B cell (primary cell): ENCODE measurements around the gene MTHFD2L. TPM values are rescaled to one million over a fixed set of nuclear protein-coding genes. Genes with fewer than 3 reads are reported as not detected.

ENCODE experiments used
- ATAC-seq: fragments of 200-7000 bp; cut with Tn5 transposase; one replicate; pipeline ENCODE4 v1.10.0; 2021; ENCODE audit warnings: low read depth, mild to moderate bottlenecking, moderate number of reproducible peaks, moderate library complexity
- CTCF ChIA-PET: fragments of 350-600 bp; sonication (Branson Sonifier 250); formaldehyde crosslinking; loops from one replicate; lab custom pipeline; 2021; ENCODE audit warnings: antibody characterized with exemption, inconsistent platforms; lab: Charles Lee
- POLR2A ChIA-PET: fragments of 350-600 bp; sonication (Branson Sonifier 250); formaldehyde crosslinking; loops from one replicate; lab custom pipeline; 2021; ENCODE audit warnings: antibody characterized with exemption; lab: Charles Lee
- DNase-seq: peaks from one replicate; pipeline ENCODE4 v3.0.0; 2013
- H2AFZ ChIP-seq: 2 replicates; pipeline ENCODE4 v1.6.1; 2012; ENCODE audit warnings: mild to moderate bottlenecking, low read depth, low read length; ENCODE audit not compliant: insufficient read depth, poor library complexity, severe bottlenecking
- H3K27ac ChIP-seq, 2 donors: 1 replicate in 1 of 2; 2 replicates in 1 of 2; pipeline ENCODE4 v1.5.1; 2012 to 2013; ENCODE audit warnings: low read length in 2 of 2, mild to moderate bottlenecking in 2 of 2, moderate library complexity in 1 of 2
- H3K27me3 ChIP-seq, 4 experiments: fragments of 200-600 bp in 1 of 4; sonication (generic) in 1 of 4; replicated peaks in 1 of 4; 1 replicate in 2 of 4; 2 replicates in 2 of 4; pipeline versions ENCODE4 v1.6.1 to v1.7.0; 2013 to 2016; ENCODE audit warnings: low read length in 3 of 4, mild to moderate bottlenecking in 2 of 4, mixed read lengths in 1 of 4, moderate library complexity in 1 of 4; ENCODE audit not compliant: insufficient read depth in 4 of 4, control insufficient read depth in 3 of 4; ENCODE audit errors: control extremely low read depth in 1 of 4
- H3K36me3 ChIP-seq, 2 experiments: replicated peaks in 1 of 2; 1 replicate in 1 of 2; 2 replicates in 1 of 2; pipeline versions ENCODE4 v1.6.1 to v1.7.1; 2013; ENCODE audit warnings: low read length in 1 of 2; ENCODE audit not compliant: insufficient read depth in 2 of 2, control insufficient read depth in 1 of 2; ENCODE audit errors: control extremely low read depth in 1 of 2, extremely low read depth in 1 of 2
- H3K4me1 ChIP-seq, 2 donors: fragments of 200-600 bp in 1 of 2; sonication (generic) in 1 of 2; 1 replicate in 1 of 2; 2 replicates in 1 of 2; pipeline versions ENCODE4 v1.5.1 to v1.6.1; 2013 to 2017; ENCODE audit warnings: low read length in 2 of 2; ENCODE audit not compliant: control insufficient read depth in 2 of 2, insufficient read depth in 2 of 2
- H3K4me2 ChIP-seq: replicated peaks from 2 replicates; pipeline ENCODE3; 2012; ENCODE audit warnings: mild to moderate bottlenecking, low read depth, low read length; ENCODE audit not compliant: poor library complexity, severe bottlenecking
- H3K4me3 ChIP-seq, 5 experiments: fragments of 200-600 bp in 1 of 5; sonication (generic) in 1 of 5; 1 replicate in 3 of 5; 2 replicates in 2 of 5; pipeline versions ENCODE4 v1.5.1 to v1.7.0; 2011 to 2016; ENCODE audit warnings: low read length in 4 of 5, mild to moderate bottlenecking in 4 of 5, low read depth in 2 of 5, control low read depth in 1 of 5, moderate library complexity in 1 of 5; ENCODE audit not compliant: insufficient read depth in 1 of 5; ENCODE audit errors: control extremely low read depth in 1 of 5, extremely low read depth in 1 of 5
- H3K79me2 ChIP-seq: fragments of 200-600 bp; sonication (generic); one replicate; pipeline ENCODE4 v1.6.0; 2016; ENCODE audit warnings: low read length; ENCODE audit not compliant: control insufficient read depth, insufficient read depth
- H3K9ac ChIP-seq: fragments of 200-600 bp; sonication (generic); 2 replicates; pipeline ENCODE4 v1.6.1; 2017; ENCODE audit warnings: mild to moderate bottlenecking, low read length, moderate library complexity
- H3K9me3 ChIP-seq, 3 donors: one replicate each; pipeline versions ENCODE4 v1.6.1 to v1.7.1; 2013; ENCODE audit warnings: low read length in 2 of 3; ENCODE audit not compliant: control insufficient read depth in 2 of 3, insufficient read depth in 1 of 3; ENCODE audit errors: control extremely low read depth in 1 of 3
- H4K20me1 ChIP-seq: 2 replicates; pipeline ENCODE4 v1.6.0; 2012; ENCODE audit warnings: mild to moderate bottlenecking, low read length; ENCODE audit not compliant: insufficient read depth, control insufficient read depth, poor library complexity, severe bottlenecking
- H3K27ac Mint-ChIP-seq: one replicate; pipeline ENCODE4 v1.8.0; 2021; ENCODE audit warnings: mixed read lengths
- H3K27me3 Mint-ChIP-seq: one replicate; pipeline ENCODE4 v1.8.0; 2021; ENCODE audit warnings: mixed read lengths
- H3K4me1 Mint-ChIP-seq: one replicate; pipeline ENCODE4 v1.8.0; 2021; ENCODE audit warnings: mixed read lengths
- H3K4me3 Mint-ChIP-seq: one replicate; pipeline ENCODE4 v1.8.0; 2021; ENCODE audit warnings: mixed read lengths
- H3K9me3 Mint-ChIP-seq: one replicate; pipeline ENCODE4 v1.8.0; 2022; ENCODE audit warnings: mixed read lengths; ENCODE audit not compliant: insufficient read depth
- EZH2 ChIP-seq: IDR thresholded peaks from 2 replicates; pipeline ENCODE4 v1.6.1; 2012; ENCODE audit warnings: borderline replicate concordance, low read depth, mild to moderate bottlenecking, moderate library complexity, low read length; ENCODE audit not compliant: insufficient read depth, poor library complexity, severe bottlenecking
- WGBS: methylation state at CpG from one replicate; pipeline ENCODE4 v1.1.5; 2013; ENCODE audit warnings: missing lambda C conversion rate; ENCODE audit not compliant: insufficient coverage; 5-methylcytosine and 5-hydroxymethylcytosine counted together
- intact Hi-C: fragments of 100-400 bp; cut with micrococcal nuclease; formaldehyde crosslinking; loops from one replicate; pipeline ENCODE4 v1.10.0; 2022
- polyA plus RNA-seq: library from polyadenylated mRNA; depleted of rRNA; stranded (reverse); fragments of >200 nt; gene quantifications from 2 replicates; pipeline ENCODE4 v1.2.3, GENCODE V29; 2012
- total RNA-seq, 2 donors: library from RNA; stranded (reverse); fragments of 120-200 nt in 1 of 2; gene quantifications; 1 replicate in 1 of 2; 2 replicates in 1 of 2; pipeline versions ENCODE4 v1.2.3 to v1.2.4, GENCODE V29; 2013 to 2022
- TF ChIP-seq, protein P1 (sequence below): fragments of 200-600 bp; IDR thresholded peaks from one replicate; pipeline ENCODE4 v1.8.0; 2022; ENCODE audit warnings: antibody characterized with exemption, mild to moderate bottlenecking

The MTHFD2L gene
- total and polyA plus RNA-seq, 2 donors (not counting 1 experiment from before 2014, with no cell fraction given) = 5.5 to 12.6 TPM

- peaks cover 26% of the 10 kb centered on the region for H3K27me3 Mint-ChIP-seq
- no peak overlapping the region for H3K27ac ChIP-seq
- no peak for ATAC-seq
- H3K4me1 Mint-ChIP-seq = no peaks in the 10 kb centered on the region
- H2AFZ ChIP-seq = no peak overlapping the region
- no peaks in the 10 kb centered on the region for H3K79me2 ChIP-seq
- ChIA-PET POLR2A (no interaction called here), CTCF (interaction anchor here (1.2 to 1.8 kb wide), 2 partner anchors 209 to 354 kb away, joined by 3 to 5 read pairs; no protein-coding TSS in a partner anchor)
- no peaks in the 10 kb centered on the region for H3K36me3 ChIP-seq
- TF ChIP-seq, protein P1, sequence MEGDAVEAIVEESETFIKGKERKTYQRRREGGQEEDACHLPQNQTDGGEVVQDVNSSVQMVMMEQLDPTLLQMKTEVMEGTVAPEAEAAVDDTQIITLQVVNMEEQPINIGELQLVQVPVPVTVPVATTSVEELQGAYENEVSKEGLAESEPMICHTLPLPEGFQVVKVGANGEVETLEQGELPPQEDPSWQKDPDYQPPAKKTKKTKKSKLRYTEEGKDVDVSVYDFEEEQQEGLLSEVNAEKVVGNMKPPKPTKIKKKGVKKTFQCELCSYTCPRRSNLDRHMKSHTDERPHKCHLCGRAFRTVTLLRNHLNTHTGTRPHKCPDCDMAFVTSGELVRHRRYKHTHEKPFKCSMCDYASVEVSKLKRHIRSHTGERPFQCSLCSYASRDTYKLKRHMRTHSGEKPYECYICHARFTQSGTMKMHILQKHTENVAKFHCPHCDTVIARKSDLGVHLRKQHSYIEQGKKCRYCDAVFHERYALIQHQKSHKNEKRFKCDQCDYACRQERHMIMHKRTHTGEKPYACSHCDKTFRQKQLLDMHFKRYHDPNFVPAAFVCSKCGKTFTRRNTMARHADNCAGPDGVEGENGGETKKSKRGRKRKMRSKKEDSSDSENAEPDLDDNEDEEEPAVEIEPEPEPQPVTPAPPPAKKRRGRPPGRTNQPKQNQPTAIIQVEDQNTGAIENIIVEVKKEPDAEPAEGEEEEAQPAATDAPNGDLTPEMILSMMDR = no peak
- TF ChIP-seq EZH2 = no peak
- no peaks in the 10 kb centered on the region for H3K9me3 ChIP-seq
- H4K20me1 ChIP-seq = no peaks in the 10 kb centered on the region
- H3K4me3 ChIP-seq = no peak overlapping the region
- no CpG with 5 or more reads among the region's 3 CpGs for WGBS
- H3K4me2 ChIP-seq = no peak overlapping the region
- H3K9me3 Mint-ChIP-seq = no peaks in the 10 kb centered on the region
- H3K4me1 ChIP-seq = no peaks in the 10 kb centered on the region
- no peak overlapping the region for H3K27ac Mint-ChIP-seq
- no peak for DNase-seq
- intact Hi-C loops = no loop called here
- H3K9ac ChIP-seq = no peak overlapping the region
- H3K4me3 Mint-ChIP-seq = no peak overlapping the region
- H3K27me3 ChIP-seq = peaks cover 0 to 10% (median 8%) of the 10 kb centered on the region in 4 experiments
Observed at GRCh38 chr4:74322301-74322700, 164.4 kb downstream of the MTHFD2L start.

GRCh38 chr4:74323663-74324062 lies 165.7 kb downstream of the MTHFD2L start:
- no peaks in the 10 kb centered on the region for H3K36me3 ChIP-seq
- DNase-seq (no peak), ATAC-seq (no peak)
- WGBS = 90% methylated on average over 2 of the region's 4 CpGs
- ChIA-PET CTCF (interaction anchor here (1.2 kb wide), 1 partner anchor 208 kb away, joined by 3 read pairs; no protein-coding TSS in a partner anchor), POLR2A (no interaction called here)
- H3K79me2 ChIP-seq = no peaks in the 10 kb centered on the region
- Mint-ChIP-seq H3K9me3 (no peaks in the 10 kb centered on the region), H3K27ac (no peak overlapping the region), H3K4me1 (no peaks in the 10 kb centered on the region), H3K4me3 (no peak overlapping the region), H3K27me3 (peaks cover 32% of the 10 kb centered on the region)
- intact Hi-C loops = no loop called here
- H3K4me3 ChIP-seq = no peak overlapping the region
- no peak for TF ChIP-seq EZH2
- TF ChIP-seq, protein P1 = no peak
- no peaks in the 10 kb centered on the region for H3K9me3 ChIP-seq
- H4K20me1 ChIP-seq = no peaks in the 10 kb centered on the region
- peaks cover 0 to 10% (median 8%) of the 10 kb centered on the region in 4 experiments for H3K27me3 ChIP-seq
- no peak overlapping the region for H3K9ac ChIP-seq
- H3K4me1 ChIP-seq = no peaks in the 10 kb centered on the region
- no peak overlapping the region for H2AFZ ChIP-seq
- no peak overlapping the region for H3K27ac ChIP-seq
- no peak overlapping the region for H3K4me2 ChIP-seq
